ENCODE measurements around the gene MRPS25.

Gene MRPS25

DNA sequence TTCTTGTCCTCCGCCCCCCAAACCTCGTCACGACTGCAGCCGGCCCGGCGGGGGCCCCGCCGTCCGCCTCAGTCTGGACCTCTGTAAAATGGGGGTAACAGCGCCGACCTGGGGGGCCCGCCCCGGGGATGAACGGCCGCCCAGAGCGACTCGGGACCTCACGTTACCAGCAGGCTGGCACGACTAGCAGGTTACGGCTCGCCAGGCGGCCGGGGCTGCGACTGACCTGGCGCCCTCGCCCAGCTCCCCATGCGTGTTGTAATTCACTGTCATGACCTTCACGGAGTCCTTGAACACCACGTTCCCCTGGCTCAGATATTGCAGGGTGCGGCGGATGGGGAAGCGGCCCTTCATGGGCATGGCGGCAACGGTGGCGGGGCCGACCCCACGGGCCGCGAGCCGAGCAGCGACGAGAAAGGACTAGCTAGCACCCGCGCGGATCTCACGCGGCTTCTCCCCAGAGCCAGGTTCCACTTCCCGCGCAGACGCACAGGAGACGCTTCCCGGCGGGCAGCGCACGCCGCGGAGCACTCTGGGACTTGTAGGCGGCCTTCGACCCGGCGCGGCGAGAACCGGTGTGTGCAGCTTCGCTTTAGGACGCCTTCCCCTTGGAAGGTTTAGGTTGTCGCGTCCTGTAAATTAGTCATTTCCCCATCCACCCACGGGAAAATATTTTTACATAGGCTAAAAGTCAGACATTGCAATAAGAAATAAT, at the start of gene MRPS25:
Gene MRPS25 (minus strand): TSS at position 481 of the 715 bp plus-strand sequence. CDS start 121 bp downstream, at position 360.
- FAIRE-seq = no peak

DNA sequence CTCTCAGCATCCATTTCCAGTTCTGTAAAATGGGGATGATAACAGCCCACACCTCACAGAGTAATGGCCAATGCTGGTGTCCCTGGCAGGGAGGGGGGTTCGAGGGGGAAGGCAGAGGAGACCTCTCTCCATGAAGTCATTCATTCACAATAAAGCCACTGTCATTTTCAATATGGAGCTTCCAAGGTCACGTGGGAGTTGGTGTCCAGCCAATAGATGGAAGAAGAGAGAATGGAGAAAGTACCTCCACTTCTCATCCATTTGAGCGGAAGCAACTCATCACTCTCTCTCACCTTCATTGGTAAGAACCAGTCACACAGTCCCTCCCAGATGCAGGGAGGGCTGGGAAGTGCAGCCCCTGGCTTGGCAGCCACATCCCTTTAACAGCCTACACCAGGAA, 48.8 kb upstream of the MRPS25 start:
- no peak for FAIRE-seq

DNA sequence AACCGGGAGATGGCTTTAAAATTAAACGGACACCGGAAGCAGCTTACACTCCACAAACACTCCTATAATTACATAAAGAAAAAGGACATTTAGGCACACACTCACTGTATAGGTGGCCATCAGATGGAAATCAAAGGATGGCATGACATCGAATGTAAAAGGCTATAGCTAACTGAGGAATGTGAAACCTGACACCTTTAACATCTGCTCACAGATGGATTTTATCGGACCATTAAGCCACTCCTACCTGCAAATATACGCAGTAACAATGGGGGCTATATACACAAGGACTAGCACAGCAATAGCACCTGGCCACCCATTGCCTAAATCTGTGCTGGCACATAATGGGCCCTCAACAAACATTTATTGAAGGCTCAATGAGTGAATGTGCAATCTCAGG, 48.4 kb upstream of the MRPS25 start:
- no peak for FAIRE-seq

GRCh38 chr3:15112011-15112410, 46.9 kb upstream of the MRPS25 start:
- FAIRE-seq = no peak

DNA sequence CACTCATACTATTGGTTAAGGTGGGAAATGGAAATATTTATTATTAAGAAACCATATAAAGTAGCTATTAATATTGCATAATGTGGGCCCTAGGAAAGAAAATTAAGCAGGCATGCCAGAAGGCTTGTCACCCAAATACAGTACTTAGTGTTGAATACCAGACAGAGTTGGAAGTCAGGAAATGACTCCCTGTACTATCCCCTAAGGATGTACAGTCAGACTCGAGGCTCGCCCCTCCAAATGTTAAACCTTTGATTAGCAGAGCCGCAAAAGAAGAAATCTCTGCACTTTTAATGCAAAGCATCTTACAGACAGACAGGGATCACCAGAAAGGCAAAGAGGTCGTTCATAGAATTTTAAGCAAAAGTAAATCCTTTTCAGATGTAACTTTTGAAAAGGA, 45.1 kb upstream of the MRPS25 start:
- no peak for FAIRE-seq

DNA sequence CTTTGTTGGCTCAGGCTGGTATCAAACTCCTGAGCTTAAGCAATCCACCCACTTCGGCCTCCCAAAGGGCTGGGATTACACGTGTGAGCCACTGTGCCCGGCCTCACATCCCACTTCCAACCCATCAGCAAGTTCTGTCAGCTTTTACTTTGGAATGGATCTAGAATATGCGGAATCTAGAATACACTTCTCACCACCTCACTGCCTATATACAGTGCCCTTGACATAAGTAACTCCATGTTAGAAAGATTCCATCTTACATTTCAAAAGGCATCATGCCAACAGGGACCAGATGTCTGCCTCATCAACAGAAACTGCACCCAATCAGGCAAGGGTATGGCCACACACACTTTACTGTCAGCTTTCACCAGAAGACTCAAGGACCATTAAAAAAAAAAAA, 43.8 kb upstream of the MRPS25 start:
- no peak for FAIRE-seq

DNA sequence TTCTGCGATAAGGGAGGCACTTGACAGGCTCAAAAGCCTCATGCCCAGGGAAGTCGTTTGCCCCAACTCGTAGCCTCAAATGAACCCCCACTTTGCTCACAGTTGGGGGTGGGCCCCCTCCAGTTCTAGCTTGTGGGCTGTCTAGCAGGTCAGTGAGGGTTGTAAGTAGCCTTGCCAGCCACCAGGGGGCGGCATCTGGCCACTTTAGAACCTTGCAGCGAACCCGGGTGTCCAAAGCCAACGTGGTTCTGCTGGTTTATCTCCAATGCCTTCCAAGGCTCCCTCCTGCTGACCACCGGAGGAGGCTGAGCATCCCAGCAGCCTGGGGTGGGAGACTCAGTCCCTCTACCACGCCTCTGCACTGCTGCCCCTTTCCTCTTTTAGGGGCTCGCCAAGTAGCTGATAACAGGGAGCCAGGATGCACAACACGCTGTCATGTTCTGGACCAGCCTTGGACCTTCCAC, 43.0 kb upstream of the MRPS25 start:
- FAIRE-seq = no peak

DNA sequence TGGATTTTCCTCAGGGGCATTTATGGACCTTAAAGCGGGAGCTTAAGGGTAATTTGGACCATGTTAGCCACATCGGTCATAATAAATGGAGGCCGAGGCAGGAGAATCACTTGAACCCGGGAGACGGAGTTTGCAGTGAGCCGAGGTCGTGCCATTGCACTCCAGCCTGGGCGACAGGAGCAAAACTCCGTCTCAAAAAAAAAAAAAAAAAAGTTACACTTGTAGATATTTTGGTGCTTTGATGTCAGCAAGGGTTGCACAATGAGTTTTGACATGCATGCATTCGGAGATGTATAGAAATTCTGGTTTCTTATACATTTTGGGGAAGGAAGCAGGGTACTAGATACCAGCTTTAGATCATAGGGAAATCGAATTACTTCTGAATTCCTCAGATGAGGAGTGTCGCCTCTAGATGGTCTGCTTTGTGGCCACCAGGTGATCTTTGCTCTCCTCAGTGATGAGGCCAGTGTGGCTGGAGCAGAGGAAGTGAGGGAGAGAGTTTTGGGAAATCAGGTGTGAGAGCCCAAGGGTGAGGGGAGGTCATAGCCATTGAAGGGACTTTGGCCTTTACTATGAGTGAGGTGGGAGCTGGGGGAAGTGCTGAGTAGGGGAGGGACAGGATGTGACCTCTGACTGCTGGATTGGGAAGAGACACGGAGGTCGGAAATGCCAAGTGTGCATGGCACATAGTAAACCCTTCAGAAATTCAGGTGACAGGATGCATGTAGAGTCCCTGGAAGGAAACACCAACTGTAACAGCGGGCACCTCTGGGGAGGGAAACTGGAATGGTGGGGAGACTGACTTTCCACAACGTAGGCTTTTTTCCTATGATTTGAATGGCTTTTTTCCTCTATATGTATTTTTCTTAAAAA, 42.2 kb upstream of the MRPS25 start:
- no peak for FAIRE-seq

DNA sequence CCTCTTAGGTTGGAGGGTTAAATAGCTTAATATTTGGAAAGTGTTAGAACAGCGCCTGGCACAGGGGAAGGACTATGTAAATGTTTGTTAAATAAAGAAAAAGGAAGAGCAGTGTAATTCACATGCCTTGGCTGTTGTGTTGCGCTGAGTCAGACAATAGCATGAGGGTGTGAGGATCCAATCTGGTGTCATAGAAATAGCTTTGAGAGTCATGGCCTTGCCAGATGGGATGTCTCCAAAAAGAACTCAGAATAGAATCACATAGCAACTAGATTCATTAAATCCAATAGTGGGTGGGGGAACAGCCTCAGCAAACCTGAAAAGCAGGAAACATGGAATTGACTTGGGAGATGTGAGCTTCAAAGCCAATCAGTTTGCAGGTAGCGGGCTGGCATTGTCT, 37.7 kb upstream of the MRPS25 start:
- FAIRE-seq = no peak

GRCh38 chr3:15102256-15102655, 37.1 kb upstream of the MRPS25 start:
- FAIRE-seq = no peak

GRCh38 chr3:15099364-15100098, 34.4 kb upstream of the MRPS25 start:
- FAIRE-seq = no peak

DNA sequence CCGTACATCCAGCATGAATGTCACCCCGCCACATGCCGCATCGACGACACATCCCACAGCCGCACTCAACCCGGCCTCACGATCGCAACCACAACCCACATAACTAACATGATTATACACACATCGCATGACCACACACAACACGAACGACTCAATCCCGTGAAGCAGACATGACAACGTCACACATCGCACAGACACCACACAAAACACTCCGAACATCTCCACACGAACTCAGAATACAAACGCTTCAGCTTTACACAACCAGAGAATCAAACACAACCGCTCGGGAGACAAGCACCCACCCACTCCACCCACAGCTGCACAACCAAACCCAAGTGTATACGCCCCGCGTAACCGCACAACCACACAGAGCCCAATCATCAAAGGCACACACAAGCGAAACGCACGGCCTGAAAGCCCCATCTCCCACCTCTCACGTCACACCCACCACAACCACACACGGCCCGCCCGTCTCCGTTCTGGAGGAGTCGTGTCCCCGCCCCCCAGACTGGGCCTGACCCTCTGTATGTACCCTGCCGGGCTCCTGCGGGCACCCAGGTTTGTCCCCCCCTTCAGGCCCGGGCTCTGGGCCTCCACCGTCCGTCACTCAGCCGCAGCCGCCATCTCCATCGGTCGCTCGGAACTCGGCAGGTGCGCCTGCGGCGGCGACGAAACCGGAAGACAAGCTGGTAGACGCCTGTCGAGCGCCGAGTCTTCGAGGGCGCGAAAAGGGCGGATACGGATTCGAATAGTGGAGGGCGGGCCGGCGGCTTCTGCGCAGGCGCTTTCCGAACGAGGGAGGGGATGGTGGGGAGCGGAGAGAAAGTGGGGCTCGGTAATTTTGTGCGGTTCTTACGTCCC, 33.6 kb upstream of the MRPS25 start, which contains the start of gene RBSN:
Gene RBSN (minus strand): TSS at position 646 of the 861 bp plus-strand sequence. CDS start 3,028 bp downstream, outside the sequence.
- no peak for FAIRE-seq

- no peak for FAIRE-seq
These were observed 32.8 kb upstream of the MRPS25 start for GRCh38 chr3:15097891-15098290.

DNA sequence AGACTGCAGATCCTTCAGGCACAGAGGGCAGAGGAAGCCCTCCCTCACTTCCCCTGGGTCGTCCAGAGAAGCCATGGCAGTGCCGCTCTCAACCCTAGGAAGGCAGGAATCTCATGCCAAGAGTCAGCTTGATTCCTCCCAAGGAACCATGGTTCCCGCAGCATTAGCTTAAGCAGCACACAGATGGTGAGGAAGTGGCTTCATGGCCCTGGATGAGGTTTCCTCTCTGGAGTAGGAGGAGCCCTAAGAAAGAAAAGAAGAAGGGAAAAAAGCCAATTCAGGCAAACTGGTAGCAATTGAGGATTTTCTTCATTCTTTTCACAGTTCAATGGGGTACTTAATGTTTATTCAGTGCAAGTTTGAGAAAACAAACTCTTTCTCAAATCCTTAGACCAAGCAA, 30.9 kb upstream of the MRPS25 start:
- no peak for FAIRE-seq

DNA sequence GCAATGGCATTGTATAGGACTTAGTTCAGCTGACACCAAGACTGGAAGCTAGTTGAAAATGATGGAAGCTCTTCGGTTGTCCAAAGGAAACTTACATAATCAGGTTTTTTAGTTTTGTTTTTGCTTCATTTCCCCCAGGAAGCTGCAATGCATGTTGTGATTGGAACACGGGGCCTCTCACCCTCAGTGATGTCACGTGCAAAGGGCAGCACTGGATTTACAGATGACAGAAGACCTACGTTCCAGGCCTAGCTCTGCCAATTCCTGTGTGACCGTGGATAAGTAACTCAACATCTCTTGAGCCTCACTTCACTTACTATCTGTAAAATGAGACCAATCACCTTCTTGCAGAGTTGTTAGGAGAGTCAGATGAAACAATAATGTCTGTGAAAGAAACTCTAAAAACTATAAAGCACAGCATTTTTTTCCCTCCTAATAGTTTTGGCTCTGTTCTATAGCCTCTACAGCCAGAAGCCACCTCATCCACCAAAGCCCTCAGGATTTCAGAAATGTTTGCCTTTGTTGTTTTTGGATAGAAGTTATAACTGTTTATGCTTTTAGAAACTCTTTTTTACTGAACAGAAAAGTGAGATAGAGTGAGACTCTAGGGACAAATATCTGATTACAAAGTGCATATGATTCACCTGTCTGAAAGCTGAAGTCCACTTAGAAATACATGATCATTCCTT, 29.2 kb upstream of the MRPS25 start:
- FAIRE-seq = no peak

GRCh38 chr3:15092686-15093085, 27.6 kb upstream of the MRPS25 start:
- FAIRE-seq = no peak

DNA sequence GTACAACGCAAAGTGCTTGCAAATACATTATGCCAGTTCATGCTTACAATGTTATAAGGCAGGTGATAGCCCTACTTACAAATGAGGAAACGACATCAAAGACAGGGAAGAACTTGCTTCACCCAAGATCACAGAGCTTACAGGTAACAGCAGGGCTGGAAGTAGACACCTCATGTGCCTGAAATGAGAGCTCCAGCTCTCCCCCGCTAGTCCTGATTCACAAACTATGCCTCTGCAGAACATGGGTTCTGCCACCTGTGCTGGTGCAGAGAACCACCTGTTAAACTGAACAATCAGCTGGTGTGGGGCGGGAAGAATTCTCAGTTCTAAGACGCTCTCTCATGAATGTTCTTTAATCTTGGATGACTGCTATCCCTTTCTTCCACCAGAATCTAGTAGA, 26.5 kb upstream of the MRPS25 start:
- FAIRE-seq = no peak

DNA sequence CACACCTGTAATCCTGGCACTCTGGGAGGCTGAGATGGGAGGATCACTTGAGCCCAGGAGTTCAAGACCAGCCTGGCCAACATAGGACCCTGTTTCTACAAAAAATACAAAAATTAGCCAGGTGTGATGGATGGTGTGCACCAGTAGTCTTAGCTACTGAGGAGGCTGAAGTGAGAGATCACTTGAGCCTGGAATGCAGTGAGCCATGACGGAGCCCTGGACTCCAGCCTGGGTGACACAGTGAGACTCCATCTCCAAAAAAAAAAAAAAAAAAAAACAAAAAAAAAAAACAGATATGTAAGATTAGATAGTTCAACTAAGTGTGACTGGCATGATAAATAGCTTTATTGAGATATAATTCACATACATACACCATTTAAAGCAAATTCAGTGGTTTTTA, 24.1 kb upstream of the MRPS25 start:
- FAIRE-seq = no peak

DNA sequence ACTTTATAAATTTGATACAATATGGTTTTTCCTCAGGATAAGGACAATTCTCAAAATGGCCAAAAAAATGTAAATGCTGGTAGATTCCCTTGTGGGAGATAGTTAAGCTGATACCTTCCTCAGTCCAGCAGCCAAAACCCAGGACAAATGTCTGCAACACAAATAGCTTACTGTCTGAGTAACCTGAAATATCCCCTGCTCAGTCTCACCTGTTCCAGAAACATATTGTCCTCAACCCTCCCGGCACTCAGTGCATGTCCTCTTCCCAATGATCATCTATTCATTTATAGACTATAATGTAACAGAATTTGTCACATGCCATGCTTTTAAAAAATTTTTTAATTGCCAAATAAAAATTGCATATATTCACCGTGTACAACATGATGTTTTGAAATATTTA, 21.6 kb upstream of the MRPS25 start:
- FAIRE-seq = no peak

- FAIRE-seq = no peak
These were observed 21.1 kb upstream of the MRPS25 start for GRCh38 chr3:15086263-15086662.

GRCh38 chr3:15083252-15083651, 18.1 kb upstream of the MRPS25 start:
- no peak for FAIRE-seq
